ENCODE results near the gene RBMS2.

DNA sequence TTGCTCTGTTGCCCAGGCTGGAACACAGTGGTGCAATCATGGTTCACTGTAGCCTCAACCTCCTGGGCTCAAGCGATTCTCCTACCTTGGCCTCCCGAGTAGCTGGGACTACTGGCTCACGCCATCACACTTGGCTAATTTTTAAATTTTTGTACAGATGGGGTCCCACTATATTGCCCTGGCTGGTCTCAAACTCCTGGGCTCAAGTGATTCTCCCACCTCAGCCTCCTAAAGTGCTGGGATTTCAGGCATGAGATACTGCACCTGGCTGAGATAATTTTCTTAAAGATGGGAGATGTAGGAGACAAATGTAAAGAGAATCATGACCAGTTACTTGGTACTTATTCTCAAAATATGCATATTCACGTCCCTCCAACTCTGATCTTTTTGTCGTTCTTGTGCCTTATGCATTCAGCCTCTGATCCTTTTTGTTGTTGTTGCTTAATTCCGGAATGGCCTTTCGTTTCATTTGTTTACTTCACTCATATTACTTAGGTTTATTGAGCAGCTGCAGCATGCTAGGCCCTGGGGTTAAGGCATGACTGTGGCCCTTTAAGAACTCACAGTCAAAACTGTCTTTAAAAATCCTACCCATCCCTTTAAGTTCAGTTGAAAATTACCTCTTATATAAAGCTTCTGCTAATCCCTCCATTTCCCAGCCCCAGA, 8.9 kb downstream of the RBMS2 start:
- TF ChIP-seq, protein P1, sequence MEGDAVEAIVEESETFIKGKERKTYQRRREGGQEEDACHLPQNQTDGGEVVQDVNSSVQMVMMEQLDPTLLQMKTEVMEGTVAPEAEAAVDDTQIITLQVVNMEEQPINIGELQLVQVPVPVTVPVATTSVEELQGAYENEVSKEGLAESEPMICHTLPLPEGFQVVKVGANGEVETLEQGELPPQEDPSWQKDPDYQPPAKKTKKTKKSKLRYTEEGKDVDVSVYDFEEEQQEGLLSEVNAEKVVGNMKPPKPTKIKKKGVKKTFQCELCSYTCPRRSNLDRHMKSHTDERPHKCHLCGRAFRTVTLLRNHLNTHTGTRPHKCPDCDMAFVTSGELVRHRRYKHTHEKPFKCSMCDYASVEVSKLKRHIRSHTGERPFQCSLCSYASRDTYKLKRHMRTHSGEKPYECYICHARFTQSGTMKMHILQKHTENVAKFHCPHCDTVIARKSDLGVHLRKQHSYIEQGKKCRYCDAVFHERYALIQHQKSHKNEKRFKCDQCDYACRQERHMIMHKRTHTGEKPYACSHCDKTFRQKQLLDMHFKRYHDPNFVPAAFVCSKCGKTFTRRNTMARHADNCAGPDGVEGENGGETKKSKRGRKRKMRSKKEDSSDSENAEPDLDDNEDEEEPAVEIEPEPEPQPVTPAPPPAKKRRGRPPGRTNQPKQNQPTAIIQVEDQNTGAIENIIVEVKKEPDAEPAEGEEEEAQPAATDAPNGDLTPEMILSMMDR (IDR thresholded peaks at IDR 0.05), result no peak
- TF ChIP-seq POLR2A (IDR thresholded peaks at IDR 0.05; ENCODE audit: low read depth), result no peak
